ENCODE results near the gene SCUBE1.

- TF ChIP-seq GATA2 (IDR thresholded peaks at IDR 0.05; ENCODE audit: low read depth, low read length) (no peak), GATA3 (IDR thresholded peaks at IDR 0.05; ENCODE audit: low read depth, low read length) (no peak)
Measured at GRCh38 chr22:43303166-43303565, 40.0 kb downstream of the SCUBE1 start.
